Keratinocyte (primary cell): Measurements from ENCODE around the gene TMEM259. TPM values are rescaled to one million over a fixed set of nuclear protein-coding genes. Genes with fewer than 3 reads are reported as not detected.

Source experiments
- DNase-seq: peaks from one replicate; pipeline ENCODE4 v3.0.0-alpha.2; 2011; ENCODE audit warnings: low read depth, missing footprints, low spot score
- FAIRE-seq: peaks from 2 replicates; lab custom pipeline; 2011; peaks lifted over from hg19 to GRCh38; lab: Jason Lieb, UNC
- H2AFZ ChIP-seq: 2 replicates; pipeline ENCODE4 v1.6.0; 2012; ENCODE audit warnings: low read length, control low read depth, inconsistent platforms; ENCODE audit not compliant: control insufficient read depth
- H3K27ac ChIP-seq: 2 replicates; pipeline ENCODE4 v1.5.1; 2011; ENCODE audit warnings: low read length; ENCODE audit not compliant: control insufficient read depth, insufficient read depth
- H3K27me3 ChIP-seq: 3 replicates; pipeline ENCODE4 v1.6.0; 2011; ENCODE audit warnings: low read length; ENCODE audit not compliant: control insufficient read depth, insufficient read depth; ENCODE audit errors: extremely low read depth
- H3K36me3 ChIP-seq, 2 experiments: 2 replicates in 1 of 2; 3 replicates in 1 of 2; pipeline ENCODE4 v1.5.1; 2011; ENCODE audit warnings: low read length in 2 of 2, mild to moderate bottlenecking in 1 of 2; ENCODE audit not compliant: control insufficient read depth in 2 of 2, insufficient read depth in 2 of 2; ENCODE audit errors: extremely low read depth in 1 of 2
- H3K4me1 ChIP-seq: 3 replicates; pipeline ENCODE4 v1.5.1; 2011; ENCODE audit warnings: low read length; ENCODE audit not compliant: control insufficient read depth, insufficient read depth; ENCODE audit errors: extremely low read depth
- H3K4me2 ChIP-seq: 3 replicates; pipeline ENCODE4 v1.6.0; 2011; ENCODE audit warnings: low read depth, low read length; ENCODE audit not compliant: control insufficient read depth, insufficient read depth; ENCODE audit errors: extremely low read depth
- H3K4me3 ChIP-seq, 3 experiments: fragments of 200-600 bp in 1 of 3; sonication (generic) in 1 of 3; 2 replicates in 2 of 3; 3 replicates in 1 of 3; pipeline ENCODE4 v1.5.1; 2011 to 2016; ENCODE audit warnings: low read length in 3 of 3, mild to moderate bottlenecking in 3 of 3, control low read depth in 2 of 3, inconsistent platforms in 1 of 3, low read depth in 1 of 3, mixed read lengths in 1 of 3, mixed run types in 1 of 3, moderate library complexity in 1 of 3; ENCODE audit not compliant: control insufficient read depth in 2 of 3, insufficient read depth in 2 of 3; ENCODE audit errors: extremely low read depth in 1 of 3
- H3K79me2 ChIP-seq: 2 replicates; pipeline ENCODE4 v1.6.0; 2012; ENCODE audit warnings: low read length; ENCODE audit not compliant: control insufficient read depth, insufficient read depth
- H3K9ac ChIP-seq: 3 replicates; pipeline ENCODE4 v1.6.0; 2011; ENCODE audit warnings: low read length; ENCODE audit not compliant: control insufficient read depth, insufficient read depth; ENCODE audit errors: extremely low read depth
- H3K9me1 ChIP-seq: 3 replicates; pipeline ENCODE4 v1.6.0; 2011; ENCODE audit warnings: low read length; ENCODE audit not compliant: control insufficient read depth, insufficient read depth; ENCODE audit errors: extremely low read depth
- H3K9me3 ChIP-seq: 2 replicates; pipeline ENCODE4 v1.5.1; 2012; ENCODE audit warnings: low read depth, low read length; ENCODE audit not compliant: control insufficient read depth
- H4K20me1 ChIP-seq: 3 replicates; pipeline ENCODE4 v1.6.0; 2011; ENCODE audit warnings: low read length; ENCODE audit not compliant: control insufficient read depth, insufficient read depth; ENCODE audit errors: extremely low read depth
- CTCF ChIP-seq, 3 experiments: IDR thresholded peaks in 1 of 3; conservative IDR thresholded peaks in 1 of 3; optimal IDR thresholded peaks in 1 of 3; 2 replicates in 2 of 3; 3 replicates in 1 of 3; pipeline versions ENCODE3 to v1.5.1; 2011; ENCODE audit warnings: low read length in 3 of 3, mild to moderate bottlenecking in 3 of 3, moderate library complexity in 2 of 3, control low read depth in 1 of 3, inconsistent platforms in 1 of 3; ENCODE audit not compliant: insufficient read depth in 2 of 3; ENCODE audit errors: extremely low read depth in 1 of 3
- EZH2 ChIP-seq: IDR thresholded peaks from one replicate; pipeline ENCODE4 v1.6.1; 2012; ENCODE audit warnings: inconsistent platforms, mild to moderate bottlenecking, low read length, moderate library complexity
- dilution Hi-C: fragments of 300-500 bp; cut with MboI; formaldehyde crosslinking; loops from one replicate; pipeline ENCODE4 v1.7.0; 2020; ENCODE audit warnings: low sequenced_read_pairs; ENCODE audit not compliant: extremely low pct_ligation_motif_present
- polyA plus RNA-seq, 5 experiments: library from polyadenylated mRNA; depleted of rRNA in 3 of 5; stranded (reverse) in 3 of 5; stranded (forward) in 1 of 5; unstranded in 1 of 5; fragments of >200 nt; gene quantifications; 1 replicate in 1 of 5; 2 replicates in 3 of 5; 3 replicates in 1 of 5; pipeline versions ENCODE4 v1.2.1 to v1.2.3, GENCODE V29; 2011 to 2012; ENCODE audit warnings: missing spikeins in 2 of 5, low read depth in 1 of 5, low replicate concordance in 1 of 5

TMEM259 gene
- polyA plus RNA-seq, 1 donor (not counting 4 experiments of a cell fraction or from before 2014, with no cell fraction given), result 61.5 TPM

- no peak for DNase-seq
Measured at GRCh38 chr19:1019616-1019961, 1.3 kb downstream of the TMEM259 start.

GRCh38 chr19:1018932-1019615 lies 1.8 kb downstream of the TMEM259 start:
- H3K4me2 ChIP-seq, result peak overlapping the region; percentile 68
- peak overlapping the region; percentile 9 for H3K27ac ChIP-seq
- DNase-seq (no peak), FAIRE-seq (no peak)
- H3K4me3 ChIP-seq, result peak overlapping the region; percentile 68 to 95 (median 71)
- H3K27me3 ChIP-seq, result no peaks in the 10 kb centered on the region
- no peak overlapping the region for H2AFZ ChIP-seq
- dilution Hi-C loops, result no loop called here
- peaks cover 0 to 3% of the 10 kb centered on the region in 2 experiments for H3K36me3 ChIP-seq
- peaks cover 31% of the 10 kb centered on the region for H4K20me1 ChIP-seq
- H3K9me3 ChIP-seq, result no peaks in the 10 kb centered on the region
- H3K4me1 ChIP-seq, result peaks cover 38% of the 10 kb centered on the region
- H3K79me2 ChIP-seq, result peaks cover 69% of the 10 kb centered on the region
- H3K9me1 ChIP-seq, result peaks cover 4% of the 10 kb centered on the region
- TF ChIP-seq EZH2 (no peak), CTCF (optimal IDR thresholded peaks at IDR 0.05 in 1 of 3, IDR thresholded peaks at IDR 0.05 in 1 of 3, conservative IDR thresholded peaks at IDR 0.05 in 1 of 3; ENCODE audit: extremely low read depth in 1 of 3, insufficient read depth in 2 of 3, low read length in 3 of 3) (no peak)
- peak overlapping the region; percentile 91 for H3K9ac ChIP-seq

More at GRCh38 chr19:1019616-1019961, 1.3 kb downstream of the TMEM259 start:
- peak overlapping the region; percentile 68 for H3K4me2 ChIP-seq
- peak overlapping the region; percentile 99 for H3K27ac ChIP-seq
- peaks cover 0 to 1% of the 10 kb centered on the region in 2 experiments for H3K36me3 ChIP-seq
- peak overlapping the region; percentile 68 to 95 (median 71) for H3K4me3 ChIP-seq
- H3K4me1 ChIP-seq, result peaks cover 38% of the 10 kb centered on the region
- TF ChIP-seq CTCF (optimal IDR thresholded peaks at IDR 0.05 in 1 of 3, IDR thresholded peaks at IDR 0.05 in 1 of 3, conservative IDR thresholded peaks at IDR 0.05 in 1 of 3; ENCODE audit: extremely low read depth in 1 of 3, insufficient read depth in 2 of 3, low read length in 3 of 3), result no peak
- TF ChIP-seq EZH2, result no peak
- H3K9me1 ChIP-seq, result peaks cover 4% of the 10 kb centered on the region
- peaks cover 63% of the 10 kb centered on the region for H3K79me2 ChIP-seq
- no peak for FAIRE-seq
- H2AFZ ChIP-seq, result no peak overlapping the region
- no peaks in the 10 kb centered on the region for H3K27me3 ChIP-seq
- dilution Hi-C loops, result no loop called here
- no peaks in the 10 kb centered on the region for H3K9me3 ChIP-seq
- H4K20me1 ChIP-seq, result peaks cover 31% of the 10 kb centered on the region
- H3K9ac ChIP-seq, result peak overlapping the region; percentile 91
